ENCODE data around the gene TULP1.
A peak's percentile ranks its signal among the peaks of the same experiment; 100 is the strongest.

TULP1 gene

GRCh38 chr6:35476004-35476403 lies 36.7 kb downstream of the TULP1 start:
- Mint-ChIP-seq H3K27ac (peak overlapping the region; percentile 86), H3K4me3 (no peak overlapping the region), H3K4me1 (peaks cover 43% of the 10 kb centered on the region), H3K9me3 (no peaks in the 10 kb centered on the region), H3K27me3 (ENCODE audit: low read depth, poor library complexity) (peaks cover 3% of the 10 kb centered on the region), H3K36me3 (ENCODE audit: low read depth) (peaks cover 43% of the 10 kb centered on the region)
- no peak for DNase-seq
- no peak for TF ChIP-seq CTCF (IDR thresholded peaks at IDR 0.05)

- Mint-ChIP-seq H3K27ac (peak overlapping the region; percentile 86), H3K4me1 (peaks cover 43% of the 10 kb centered on the region), H3K4me3 (no peak overlapping the region), H3K27me3 (ENCODE audit: low read depth, poor library complexity) (peaks cover 3% of the 10 kb centered on the region), H3K36me3 (ENCODE audit: low read depth) (peaks cover 48% of the 10 kb centered on the region), H3K9me3 (no peaks in the 10 kb centered on the region)
- TF ChIP-seq CTCF (IDR thresholded peaks at IDR 0.05) = no peak
- no peak for DNase-seq
Measured at GRCh38 chr6:35475573-35475972, 37.1 kb downstream of the TULP1 start.

- TF ChIP-seq CTCF (IDR thresholded peaks at IDR 0.05) = no peak
- Mint-ChIP-seq H3K4me3 (no peak overlapping the region), H3K36me3 (ENCODE audit: low read depth) (peaks cover 53% of the 10 kb centered on the region), H3K9me3 (no peaks in the 10 kb centered on the region), H3K27ac (peak overlapping the region; percentile 17), H3K27me3 (ENCODE audit: low read depth, poor library complexity) (peaks cover 3% of the 10 kb centered on the region), H3K4me1 (peaks cover 45% of the 10 kb centered on the region)
- DNase-seq = no peak
Measured at GRCh38 chr6:35474942-35475570, 37.6 kb downstream of the TULP1 start.

- H3K27ac Mint-ChIP-seq = peak overlapping the region; percentile 80
- DNase-seq = no peak
- no peaks in the 10 kb centered on the region for H3K9me3 Mint-ChIP-seq
- no peak overlapping the region for H3K4me3 Mint-ChIP-seq
- H3K4me1 Mint-ChIP-seq = peaks cover 45% of the 10 kb centered on the region
- H3K36me3 Mint-ChIP-seq (ENCODE audit: low read depth) = peaks cover 60% of the 10 kb centered on the region
- no peak for TF ChIP-seq CTCF (IDR thresholded peaks at IDR 0.05)
- H3K27me3 Mint-ChIP-seq (ENCODE audit: low read depth, poor library complexity) = peaks cover 3% of the 10 kb centered on the region
Measured at GRCh38 chr6:35474131-35474941, 38.4 kb downstream of the TULP1 start.

GRCh38 chr6:35473850-35474130 lies 38.9 kb downstream of the TULP1 start:
- Mint-ChIP-seq H3K27ac (peak overlapping the region; percentile 80), H3K27me3 (ENCODE audit: low read depth, poor library complexity) (peaks cover 3% of the 10 kb centered on the region), H3K9me3 (no peaks in the 10 kb centered on the region), H3K36me3 (ENCODE audit: low read depth) (peaks cover 62% of the 10 kb centered on the region), H3K4me3 (no peak overlapping the region), H3K4me1 (peaks cover 47% of the 10 kb centered on the region)
- DNase-seq = no peak
- no peak for TF ChIP-seq CTCF (IDR thresholded peaks at IDR 0.05)
